ENCODE data around the gene RENBP.

Gene RENBP

DNA sequence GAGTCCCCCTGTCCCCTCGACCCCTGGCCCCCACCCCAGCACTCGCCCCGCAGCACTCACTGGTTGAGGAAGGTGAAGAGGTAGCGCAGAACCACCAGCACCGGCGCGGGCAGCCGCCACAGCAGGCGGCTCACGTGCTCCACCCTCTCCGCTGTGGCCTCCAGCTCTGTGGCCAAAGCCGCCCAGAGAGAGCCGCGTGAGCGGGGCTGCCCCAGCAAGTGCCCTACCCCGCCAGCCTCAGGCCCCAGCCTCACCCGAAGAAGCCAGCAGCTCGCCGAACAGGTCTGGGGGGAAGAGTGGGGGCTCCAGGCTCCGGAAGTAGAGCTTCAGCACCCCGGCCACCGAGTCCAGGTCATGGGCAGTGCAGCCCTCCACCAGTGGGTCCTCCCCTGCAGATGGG, 34.0 kb downstream of the RENBP start:
- no peak for TF ChIP-seq Cebpa-rat (IDR thresholded peaks at IDR 0.05)
- Histone ChIP-seq H4K20me1 (peaks cover 65% of the 10 kb centered on the region), H3K36me3 (peaks cover 46% of the 10 kb centered on the region), H3K27ac (no peak overlapping the region), H3K4me2 (no peak overlapping the region), H3K27me3 (peaks cover 74% of the 10 kb centered on the region), H3K9ac (no peak overlapping the region), H3K4me1 (peaks cover 30% of the 10 kb centered on the region), H3K4me3 (no peak overlapping the region), H3K9me3 (no peaks in the 10 kb centered on the region; the same call in 1 of the 2 replicates)

DNA sequence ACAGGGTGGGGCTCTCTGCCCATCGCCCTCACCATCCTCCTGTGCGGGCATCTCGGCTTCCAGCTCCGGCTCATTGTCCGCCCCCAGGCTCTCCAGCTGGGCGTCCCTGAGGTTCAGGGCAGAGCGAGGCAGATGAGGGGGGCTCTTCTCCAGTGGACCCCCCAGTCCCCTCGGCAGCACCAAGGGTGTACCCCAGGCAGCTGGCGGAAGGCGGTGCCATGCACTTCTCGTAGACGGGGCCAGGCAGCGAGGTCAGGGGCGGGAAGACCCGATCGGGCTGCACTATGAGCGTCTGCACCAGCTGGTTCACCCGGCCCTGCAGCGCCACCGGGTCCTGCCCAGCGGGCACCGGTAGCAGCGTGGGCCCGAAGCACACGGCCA, 34.5 kb downstream of the RENBP start:
- no peak for TF ChIP-seq Cebpa-rat (IDR thresholded peaks at IDR 0.05)
- peaks cover 30% of the 10 kb centered on the region for H3K4me1 ChIP-seq
- no peak overlapping the region for H3K9ac ChIP-seq
- no peaks in the 10 kb centered on the region; the same call in 1 of the 2 replicates for H3K9me3 ChIP-seq
- peaks cover 46% of the 10 kb centered on the region for H3K36me3 ChIP-seq
- H3K4me3 ChIP-seq: no peak overlapping the region
- H3K4me2 ChIP-seq: no peak overlapping the region
- H3K27ac ChIP-seq: no peak overlapping the region
- peaks cover 72% of the 10 kb centered on the region for H3K27me3 ChIP-seq
- peaks cover 64% of the 10 kb centered on the region for H4K20me1 ChIP-seq

DNA sequence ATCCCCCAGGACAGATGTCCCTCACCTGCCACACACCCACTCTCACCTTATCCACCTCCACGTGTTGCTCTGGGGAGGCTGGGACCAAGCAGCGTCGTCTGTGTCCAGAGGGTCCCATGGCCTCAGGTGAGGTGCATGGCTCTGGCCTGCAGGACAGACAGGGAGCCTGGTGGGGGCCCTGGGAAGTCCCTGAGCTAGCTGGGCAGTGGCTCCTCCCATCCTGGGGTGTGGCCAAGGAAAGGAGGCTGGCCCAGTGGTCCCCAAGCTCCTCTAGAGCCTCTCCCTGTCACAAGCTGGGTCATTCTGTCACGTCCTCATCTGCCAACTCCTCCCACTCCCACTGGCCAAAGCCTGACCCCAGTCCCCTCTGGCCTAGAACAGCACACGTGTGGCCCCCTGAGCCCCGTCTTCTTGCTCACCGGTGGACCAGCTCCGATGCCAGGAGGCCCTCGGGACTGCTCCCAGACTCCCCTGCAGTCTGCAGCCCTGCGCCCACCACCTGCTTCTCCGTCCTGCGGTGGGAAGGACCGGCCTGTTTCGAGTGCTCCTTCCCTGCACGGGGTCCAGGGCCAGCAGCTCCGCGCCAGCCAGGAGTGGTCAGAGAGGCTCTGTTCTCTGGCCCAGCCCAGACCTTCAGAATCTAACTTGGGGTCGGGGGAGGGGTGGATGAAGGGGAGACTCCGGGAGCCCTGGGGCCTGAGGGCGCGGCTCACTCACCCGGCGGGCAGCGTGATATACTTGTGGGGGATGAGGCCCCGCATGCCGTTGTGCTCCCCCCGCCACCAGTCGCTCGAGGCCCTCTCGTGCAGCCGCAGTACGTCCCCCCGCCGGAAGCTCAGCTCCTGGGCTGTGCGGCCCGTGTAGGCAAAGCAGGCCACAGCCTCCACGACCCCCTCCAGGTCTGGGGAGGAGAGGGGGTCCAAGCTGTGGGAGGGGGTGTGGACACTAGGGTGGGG, 35.1 kb downstream of the RENBP start:
- H3K36me3 ChIP-seq: peaks cover 46% of the 10 kb centered on the region
- peaks cover 61% of the 10 kb centered on the region for H4K20me1 ChIP-seq
- H3K4me3 ChIP-seq: no peak overlapping the region
- no peak overlapping the region for H3K9ac ChIP-seq
- no peak for TF ChIP-seq Cebpa-rat (IDR thresholded peaks at IDR 0.05)
- H3K4me1 ChIP-seq: peaks cover 36% of the 10 kb centered on the region
- H3K27ac ChIP-seq: no peak overlapping the region
- H3K27me3 ChIP-seq: peaks cover 66% of the 10 kb centered on the region
- peak overlapping the region; percentile 9; the same call in 1 of the 2 replicates for H3K4me2 ChIP-seq
- no peaks in the 10 kb centered on the region; the same call in 1 of the 2 replicates for H3K9me3 ChIP-seq

DNA sequence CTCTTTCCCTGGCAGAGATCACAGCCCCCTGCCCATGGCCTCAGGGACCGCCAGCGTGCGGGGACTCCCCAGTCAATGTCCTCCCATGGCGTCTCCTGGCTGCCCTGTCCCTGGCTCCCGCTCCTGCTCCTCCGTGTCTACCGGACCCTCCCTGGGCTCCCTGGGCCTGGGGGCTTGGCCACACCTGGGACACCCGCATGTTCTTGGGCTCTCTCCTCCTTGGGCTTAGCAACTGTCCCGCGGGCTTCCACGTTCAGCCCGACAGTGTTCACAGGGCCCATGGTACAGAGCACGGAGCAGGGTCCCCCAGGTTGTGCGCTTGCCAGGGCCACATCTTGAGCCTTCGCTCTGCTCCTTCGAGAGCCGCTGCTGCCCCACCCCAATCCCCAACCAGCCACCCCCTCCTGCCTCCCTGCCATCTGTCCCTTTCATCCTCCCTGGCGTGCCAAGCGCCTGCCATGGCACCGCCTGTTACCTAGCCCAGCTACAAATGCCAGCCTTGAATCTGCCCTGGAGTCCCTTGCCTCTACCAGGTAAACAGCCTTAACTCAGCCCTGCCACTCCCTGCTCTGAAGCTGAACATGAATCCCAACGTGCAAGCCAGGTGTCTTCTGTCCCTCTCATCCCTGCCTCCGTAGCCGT, 36.1 kb downstream of the RENBP start:
- H3K4me3 ChIP-seq: no peak overlapping the region
- peaks cover 38% of the 10 kb centered on the region for H3K36me3 ChIP-seq
- H3K4me1 ChIP-seq: peaks cover 46% of the 10 kb centered on the region
- peaks cover 58% of the 10 kb centered on the region for H3K27me3 ChIP-seq
- peaks cover 51% of the 10 kb centered on the region for H4K20me1 ChIP-seq
- no peaks in the 10 kb centered on the region; the same call in 1 of the 2 replicates for H3K9me3 ChIP-seq
- no peak overlapping the region for H3K9ac ChIP-seq
- no peak overlapping the region; the same call in 1 of the 2 replicates for H3K4me2 ChIP-seq
- TF ChIP-seq Cebpa-rat (IDR thresholded peaks at IDR 0.05): no peak
- H3K27ac ChIP-seq: no peak overlapping the region

DNA sequence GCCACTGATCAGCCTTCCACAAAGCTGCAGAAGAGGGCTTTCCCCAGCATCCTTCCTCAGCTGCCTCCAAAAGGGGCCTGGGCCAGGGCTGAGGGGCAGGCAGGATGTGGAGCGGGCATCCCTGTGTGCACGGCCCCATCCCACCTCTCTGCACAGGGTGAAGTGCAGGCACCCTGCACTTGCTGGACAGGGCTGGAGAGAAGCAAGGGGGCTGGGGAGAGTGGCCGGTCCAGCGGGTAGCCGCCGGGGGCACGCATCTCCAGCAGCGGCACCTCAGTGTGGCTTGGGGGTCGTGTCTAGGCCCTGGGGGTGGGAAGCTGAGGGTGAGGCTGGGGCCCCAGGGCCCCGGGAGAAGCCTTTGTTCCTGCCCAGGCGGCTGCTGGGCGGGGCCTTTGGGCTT, 37.0 kb downstream of the RENBP start:
- no peak overlapping the region for H3K9ac ChIP-seq
- peaks cover 30% of the 10 kb centered on the region for H3K36me3 ChIP-seq
- peaks cover 60% of the 10 kb centered on the region for H3K27me3 ChIP-seq
- H3K4me3 ChIP-seq: no peak overlapping the region
- H3K9me3 ChIP-seq: no peaks in the 10 kb centered on the region; the same call in 1 of the 2 replicates
- TF ChIP-seq Cebpa-rat (IDR thresholded peaks at IDR 0.05): no peak
- H3K27ac ChIP-seq: no peak overlapping the region
- H3K4me1 ChIP-seq: peaks cover 55% of the 10 kb centered on the region
- H3K4me2 ChIP-seq: no peak overlapping the region
- peaks cover 46% of the 10 kb centered on the region for H4K20me1 ChIP-seq

DNA sequence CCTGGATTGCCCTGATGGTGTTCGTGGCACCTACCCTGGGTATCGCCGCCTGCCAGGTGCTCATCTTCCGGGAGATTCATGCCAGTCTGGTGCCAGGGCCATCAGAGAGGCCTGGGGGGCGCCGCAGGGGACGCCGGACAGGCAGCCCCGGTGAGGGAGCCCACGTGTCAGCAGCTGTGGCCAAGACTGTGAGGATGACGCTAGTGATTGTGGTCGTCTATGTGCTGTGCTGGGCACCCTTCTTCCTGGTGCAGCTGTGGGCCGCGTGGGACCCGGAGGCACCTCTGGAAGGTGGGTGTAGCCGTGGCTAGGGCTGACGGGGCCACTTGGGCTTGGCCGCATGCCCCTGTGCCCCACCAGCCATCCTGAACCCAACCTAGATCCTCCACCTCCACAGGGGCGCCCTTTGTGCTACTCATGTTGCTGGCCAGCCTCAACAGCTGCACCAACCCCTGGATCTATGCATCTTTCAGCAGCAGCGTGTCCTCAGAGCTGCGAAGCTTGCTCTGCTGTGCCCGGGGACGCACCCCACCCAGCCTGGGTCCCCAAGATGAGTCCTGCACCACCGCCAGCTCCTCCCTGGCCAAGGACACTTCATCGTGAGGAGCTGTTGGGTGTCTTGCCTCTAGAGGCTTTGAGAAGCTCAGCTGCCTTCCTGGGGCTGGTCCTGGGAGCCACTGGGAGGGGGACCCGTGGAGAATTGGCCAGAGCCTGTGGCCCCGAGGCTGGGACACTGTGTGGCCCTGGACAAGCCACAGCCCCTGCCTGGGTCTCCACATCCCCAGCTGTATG, 38.1 kb downstream of the RENBP start:
- Histone ChIP-seq H3K4me3 (no peak overlapping the region), H3K9me3 (no peaks in the 10 kb centered on the region; the same call in 1 of the 2 replicates), H3K27me3 (peaks cover 60% of the 10 kb centered on the region), H3K9ac (no peak overlapping the region), H3K27ac (no peak overlapping the region), H3K4me2 (no peak overlapping the region), H3K36me3 (peaks cover 23% of the 10 kb centered on the region), H4K20me1 (peaks cover 50% of the 10 kb centered on the region), H3K4me1 (peaks cover 66% of the 10 kb centered on the region)
- TF ChIP-seq Cebpa-rat (IDR thresholded peaks at IDR 0.05): no peak

DNA sequence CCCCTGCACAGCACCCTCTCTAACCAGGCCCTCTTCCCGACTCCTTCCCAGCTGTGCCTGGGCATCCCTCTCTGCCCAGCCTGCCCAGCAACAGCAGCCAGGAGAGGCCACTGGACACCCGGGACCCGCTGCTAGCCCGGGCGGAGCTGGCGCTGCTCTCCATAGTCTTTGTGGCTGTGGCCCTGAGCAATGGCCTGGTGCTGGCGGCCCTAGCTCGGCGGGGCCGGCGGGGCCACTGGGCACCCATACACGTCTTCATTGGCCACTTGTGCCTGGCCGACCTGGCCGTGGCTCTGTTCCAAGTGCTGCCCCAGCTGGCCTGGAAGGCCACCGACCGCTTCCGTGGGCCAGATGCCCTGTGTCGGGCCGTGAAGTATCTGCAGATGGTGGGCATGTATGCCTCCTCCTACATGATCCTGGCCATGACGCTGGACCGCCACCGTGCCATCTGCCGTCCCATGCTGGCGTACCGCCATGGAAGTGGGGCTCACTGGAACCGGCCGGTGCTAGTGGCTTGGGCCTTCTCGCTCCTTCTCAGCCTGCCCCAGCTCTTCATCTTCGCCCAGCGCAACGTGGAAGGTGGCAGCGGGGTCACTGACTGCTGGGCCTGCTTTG, 38.9 kb downstream of the RENBP start:
- H3K4me1 ChIP-seq: peaks cover 72% of the 10 kb centered on the region
- no peak for TF ChIP-seq Cebpa-rat (IDR thresholded peaks at IDR 0.05)
- H3K27ac ChIP-seq: 0 out of 2 replicates have a peak overlapping the region, but pooled peaks have one; percentile 9
- peaks cover 20% of the 10 kb centered on the region for H3K36me3 ChIP-seq
- no peak overlapping the region for H3K4me3 ChIP-seq
- no peaks in the 10 kb centered on the region; the same call in 1 of the 2 replicates for H3K9me3 ChIP-seq
- H3K27me3 ChIP-seq: peaks cover 61% of the 10 kb centered on the region
- no peak overlapping the region for H3K4me2 ChIP-seq
- peaks cover 50% of the 10 kb centered on the region for H4K20me1 ChIP-seq
- no peak overlapping the region for H3K9ac ChIP-seq

DNA sequence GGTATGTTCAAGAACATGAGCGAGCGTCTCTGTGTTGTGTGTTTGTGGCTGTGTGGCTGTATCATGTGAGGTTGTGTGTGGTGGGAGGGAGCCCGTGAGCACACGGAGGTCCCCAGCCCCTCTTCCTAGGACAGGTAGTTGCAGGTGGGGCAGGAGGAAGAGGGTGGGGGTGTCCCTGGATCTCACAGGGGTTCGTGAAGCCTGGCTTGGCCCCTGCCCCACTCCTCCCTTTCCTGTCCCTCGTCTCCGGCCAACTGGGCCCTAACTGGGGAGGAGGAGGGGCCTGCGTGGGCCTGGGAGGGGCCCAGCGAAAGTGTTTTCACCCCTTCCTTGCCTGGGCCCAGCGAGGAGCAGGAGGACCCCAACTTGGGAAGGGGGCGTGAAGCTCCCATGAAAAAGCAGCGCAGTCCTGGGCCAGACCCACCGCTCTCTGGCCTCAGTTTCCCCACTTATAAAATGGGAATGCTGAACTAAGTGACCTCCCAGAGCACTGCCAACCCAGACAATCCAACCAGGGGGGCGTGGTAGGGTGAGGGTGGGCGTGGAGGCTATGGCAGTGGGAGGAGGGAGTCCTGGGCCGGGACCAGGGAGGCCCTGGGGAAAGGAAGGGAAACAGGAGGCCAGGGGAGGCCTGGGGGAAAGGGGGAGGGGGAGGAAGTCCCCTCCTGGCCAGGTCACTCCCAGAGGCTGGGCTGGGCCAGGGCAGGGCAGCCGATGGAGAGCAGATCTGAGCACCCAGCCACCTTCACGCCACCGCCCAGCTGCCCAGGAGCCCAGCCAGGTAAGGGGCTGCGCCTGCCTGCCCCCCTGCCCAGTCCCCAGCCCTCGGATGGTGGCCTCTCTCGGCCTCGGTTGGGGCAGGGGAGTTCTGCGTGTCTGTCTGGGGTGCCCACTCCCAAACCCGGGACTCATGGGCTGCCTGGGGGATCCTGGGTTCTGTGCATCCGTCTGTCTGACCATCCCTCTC, 40.2 kb downstream of the RENBP start, which contains the start of gene AVPR2:
Gene AVPR2, plus strand, starts transcription at position 683 of the 967 bp plus-strand sequence. CDS start 473 bp downstream, outside the sequence.
- peaks cover 15% of the 10 kb centered on the region for H3K36me3 ChIP-seq
- peak within 1 kb of the TSS; percentile 51 for H3K27ac ChIP-seq
- H3K27me3 ChIP-seq: peaks cover 65% of the 10 kb centered on the region
- H3K4me3 ChIP-seq: no peak within 1 kb of the TSS
- peaks cover 48% of the 10 kb centered on the region for H4K20me1 ChIP-seq
- H3K4me2 ChIP-seq: peak within 1 kb of the TSS; percentile 46
- no peak for TF ChIP-seq Cebpa-rat (IDR thresholded peaks at IDR 0.05)
- H3K9ac ChIP-seq: 0 out of 2 replicates have a peak within 1 kb of the TSS, but pooled peaks have one; percentile 53
- H3K4me1 ChIP-seq: peaks cover 80% of the 10 kb centered on the region
- H3K9me3 ChIP-seq: no peaks in the 10 kb centered on the region

All from BLaER1 (cell line).